ENCODE measurements around the gene C19orf67. TPM values are rescaled to one million over a fixed set of nuclear protein-coding genes. Genes with fewer than 3 reads are reported as not detected.
A peak's percentile ranks its signal among the peaks of the same experiment; 100 is the strongest.
"Not testable (repeated sequence)": the region's sequence is repeated elsewhere in the genome, so short reads cannot be mapped to it uniquely, and the experiment has no call there.

The C19orf67 gene
- total RNA-seq, 4 donors from 2014 or later = not detected

GRCh38 chr19:14050512-14050911 lies 35.1 kb downstream of the C19orf67 start:
- no peaks in the 10 kb centered on the region for H3K4me1 ChIP-seq
- H3K36me3 ChIP-seq = peaks cover 0 to 18% (median 0%) of the 10 kb centered on the region in 3 donors
- H3K27me3 ChIP-seq = no peaks in the 10 kb centered on the region
- 94 to 95% methylated on average over 4 of the region's 4 CpGs for WGBS, 2 donors
- no peak overlapping the region for H3K4me3 ChIP-seq
- DNase-seq (ENCODE audit: low spot score in 2 of 2) = no peak
- TF ChIP-seq EP300 (IDR thresholded peaks at IDR 0.05) (no peak), CTCF (IDR thresholded peaks at IDR 0.05) (no peak), POLR2A (IDR thresholded peaks at IDR 0.05) (no peak)
- H3K27ac ChIP-seq = no peak overlapping the region
- peaks cover 0 to 22% (median 0%) of the 10 kb centered on the region in 4 donors for H3K9me3 ChIP-seq

- Histone ChIP-seq H3K4me3 (no peak overlapping the region), H3K4me1 (no peaks in the 10 kb centered on the region), H3K27ac (no peak overlapping the region), H3K9me3 (peaks cover 0 to 14% (median 0%) of the 10 kb centered on the region in 4 donors), H3K36me3 (peaks cover 0 to 15% (median 0%) of the 10 kb centered on the region in 3 donors), H3K27me3 (no peaks in the 10 kb centered on the region)
- TF ChIP-seq POLR2A (IDR thresholded peaks at IDR 0.05) (no peak), CTCF (IDR thresholded peaks at IDR 0.05) (peak; percentile 45 to 78 (median 62))
- peak in 1 of 2 donors; percentile 53 for DNase-seq (ENCODE audit: low spot score in 2 of 2)
- 75% methylated on average over 8 of the region's 8 CpGs for WGBS, 2 donors
These were observed 37.0 kb downstream of the C19orf67 start for GRCh38 chr19:14048443-14049153.

- H3K9me3 ChIP-seq; H3K27me3 ChIP-seq; DNase-seq (ENCODE audit: low spot score in 2 of 2); H3K27ac ChIP-seq; H3K4me1 ChIP-seq; H3K4me3 ChIP-seq: not testable (repeated sequence)
- 98% methylated on average over 10 of the region's 10 CpGs for WGBS, 2 donors
- peaks cover 0 to 11% (median 0%) of the 10 kb centered on the region in 3 donors for H3K36me3 ChIP-seq
These were observed 37.7 kb downstream of the C19orf67 start for GRCh38 chr19:14047866-14048265.

GRCh38 chr19:14042659-14043608 lies 42.6 kb downstream of the C19orf67 start:
- DNase-seq (ENCODE audit: low spot score in 2 of 2) = peak in 1 of 2 donors; percentile 51
- H3K27ac ChIP-seq = peak overlapping the region in 1 of 4 donors; percentile 26
- H3K9me3 ChIP-seq, H3K27me3 ChIP-seq, H3K36me3 ChIP-seq, H3K4me3 ChIP-seq, H3K4me1 ChIP-seq: not testable (repeated sequence)
- TF ChIP-seq CTCF (IDR thresholded peaks at IDR 0.05) = peak; percentile 30 to 62 (median 46)
- WGBS, 2 donors = 57 to 58% methylated on average over 19 of the region's 19 CpGs

GRCh38 chr19:14039181-14039580 lies 46.4 kb downstream of the C19orf67 start:
- TF ChIP-seq POLR2A (IDR thresholded peaks at IDR 0.05) = no peak
- no peak for TF ChIP-seq CTCF (IDR thresholded peaks at IDR 0.05)
- no peak for TF ChIP-seq EP300 (IDR thresholded peaks at IDR 0.05)
- Histone ChIP-seq H3K27ac (no peak overlapping the region), H3K4me3 (no peak overlapping the region), H3K4me1 (peaks cover 0 to 7% (median 3%) of the 10 kb centered on the region in 4 donors), H3K36me3 (no peaks in the 10 kb centered on the region), H3K9me3 (no peaks in the 10 kb centered on the region), H3K27me3 (no peaks in the 10 kb centered on the region)
- no peak for DNase-seq (ENCODE audit: low spot score in 2 of 2)
- whole genome bisulfite sequencing, 2 donors = 86 to 90% methylated on average over 7 of the region's 7 CpGs

All from tibial nerve (tissue), 4 donors.